Upper lobe of right lung (tissue), 1 donor: ENCODE results near the gene JAZF1. TPM values are rescaled to one million over a fixed set of nuclear protein-coding genes. Genes with fewer than 3 reads are reported as not detected.

ENCODE experiments used
- ATAC-seq: fragments of 200-7000 bp; cut with Tn5 transposase; one replicate; pipeline ENCODE4 v1.9.1; 2020; ENCODE audit warnings: mild to moderate bottlenecking, moderate library complexity
- DNase-seq: peaks from one replicate; pipeline ENCODE4 v3.0.0-alpha.2; 2020
- H3K27ac ChIP-seq: fragments of 200-600 bp; one replicate; pipeline ENCODE4 v1.8.0; 2022
- H3K27me3 ChIP-seq: fragments of 200-600 bp; one replicate; pipeline ENCODE4 v1.8.0; 2022; ENCODE audit warnings: mild to moderate bottlenecking
- H3K36me3 ChIP-seq: fragments of 200-600 bp; one replicate; pipeline ENCODE4 v1.8.0; 2022
- H3K4me1 ChIP-seq: fragments of 200-600 bp; one replicate; pipeline ENCODE4 v1.8.0; 2022
- H3K4me3 ChIP-seq: fragments of 200-600 bp; one replicate; pipeline ENCODE4 v1.8.0; 2022; ENCODE audit warnings: mild to moderate bottlenecking
- H3K9me3 ChIP-seq: fragments of 200-600 bp; one replicate; pipeline ENCODE4 v1.8.0; 2022
- CTCF ChIP-seq: fragments of 200-600 bp; IDR thresholded peaks from one replicate; pipeline ENCODE4 v1.8.0; 2022; ENCODE audit warnings: antibody characterized with exemption
- intact Hi-C: fragments of 100-400 bp; cut with DNase I; formaldehyde crosslinking; loops from one replicate; pipeline ENCODE4 v1.11.0; 2022
- total RNA-seq: library from RNA; stranded (reverse); fragmentation: NEBNext Ultra II Directional; extraction: Animal tissue kit (Norgen Biotek cat#: 25700); gene quantifications from one replicate; pipeline ENCODE4 v1.2.1, GENCODE V29; 2021
- donor health status: DM: no; HTN: yes; CAD: no; lungs with severe emphysema.

Gene JAZF1
- total RNA-seq, 1 donor from 2014 or later, result 20.6 TPM

GRCh38 chr7:28005075-28005846 is 175.3 kb downstream of the JAZF1 start:
- H3K27me3 ChIP-seq, result no peaks in the 10 kb centered on the region
- intact Hi-C loops, result no loop called here
- no peak for DNase-seq
- H3K4me1 ChIP-seq, result no peaks in the 10 kb centered on the region
- ATAC-seq, result no peak
- no peak for TF ChIP-seq CTCF
- no peaks in the 10 kb centered on the region for H3K9me3 ChIP-seq
- no peak overlapping the region for H3K4me3 ChIP-seq
- no peaks in the 10 kb centered on the region for H3K36me3 ChIP-seq
- no peak overlapping the region for H3K27ac ChIP-seq

GRCh38 chr7:28003408-28003807 is 177.2 kb downstream of the JAZF1 start:
- ATAC-seq (no peak), DNase-seq (no peak)
- H3K9me3 ChIP-seq, result no peaks in the 10 kb centered on the region
- H3K36me3 ChIP-seq, result no peaks in the 10 kb centered on the region
- no peak for TF ChIP-seq CTCF
- H3K27ac ChIP-seq, result no peak overlapping the region
- no peak overlapping the region for H3K4me3 ChIP-seq
- no peaks in the 10 kb centered on the region for H3K27me3 ChIP-seq
- H3K4me1 ChIP-seq, result no peaks in the 10 kb centered on the region
- intact Hi-C loops, result no loop called here

- ATAC-seq, result no peak
- no peaks in the 10 kb centered on the region for H3K9me3 ChIP-seq
- no peaks in the 10 kb centered on the region for H3K27me3 ChIP-seq
- H3K36me3 ChIP-seq, result no peaks in the 10 kb centered on the region
- no peak for DNase-seq
- no peaks in the 10 kb centered on the region for H3K4me1 ChIP-seq
- no peak overlapping the region for H3K4me3 ChIP-seq
- no peak for TF ChIP-seq CTCF
- no peak overlapping the region for H3K27ac ChIP-seq
- intact Hi-C loops, result no loop called here
Measured at GRCh38 chr7:28002638-28003037, 178.0 kb downstream of the JAZF1 start.

- Histone ChIP-seq H3K4me3 (no peak overlapping the region), H3K27ac (no peak overlapping the region), H3K4me1 (no peaks in the 10 kb centered on the region), H3K27me3 (no peaks in the 10 kb centered on the region), H3K9me3 (no peaks in the 10 kb centered on the region), H3K36me3 (no peaks in the 10 kb centered on the region)
- no peak for DNase-seq
- intact Hi-C loops, result no loop called here
- ATAC-seq, result no peak
- no peak for TF ChIP-seq CTCF
Measured at GRCh38 chr7:28001896-28002295, 178.7 kb downstream of the JAZF1 start.

DNA sequence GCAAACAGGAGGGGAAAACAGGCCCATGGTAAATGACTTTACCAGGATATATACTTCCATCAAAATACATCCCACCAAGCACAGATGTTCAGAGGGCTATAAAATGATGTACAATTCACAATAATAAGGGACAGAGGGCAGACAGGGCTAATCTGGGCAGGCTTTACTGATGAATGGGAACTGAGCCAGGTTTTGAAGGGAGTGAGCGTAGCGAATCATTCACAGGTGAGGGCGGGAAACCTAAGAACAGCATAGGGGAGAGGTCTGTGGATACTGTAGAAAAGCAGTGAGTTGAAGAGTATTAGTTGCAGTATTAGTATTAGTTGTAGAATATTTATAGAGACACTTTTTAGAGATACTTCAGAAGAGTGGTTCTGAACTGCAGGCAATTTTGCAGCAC is 180.8 kb downstream of the JAZF1 start:
- ATAC-seq, result no peak
- H3K36me3 ChIP-seq, result no peaks in the 10 kb centered on the region
- no peak overlapping the region for H3K4me3 ChIP-seq
- H3K27me3 ChIP-seq, result no peaks in the 10 kb centered on the region
- no peak for DNase-seq
- no peak for TF ChIP-seq CTCF
- no peak overlapping the region for H3K27ac ChIP-seq
- H3K4me1 ChIP-seq, result no peaks in the 10 kb centered on the region
- intact Hi-C loops, result no loop called here
- H3K9me3 ChIP-seq, result no peaks in the 10 kb centered on the region

DNA sequence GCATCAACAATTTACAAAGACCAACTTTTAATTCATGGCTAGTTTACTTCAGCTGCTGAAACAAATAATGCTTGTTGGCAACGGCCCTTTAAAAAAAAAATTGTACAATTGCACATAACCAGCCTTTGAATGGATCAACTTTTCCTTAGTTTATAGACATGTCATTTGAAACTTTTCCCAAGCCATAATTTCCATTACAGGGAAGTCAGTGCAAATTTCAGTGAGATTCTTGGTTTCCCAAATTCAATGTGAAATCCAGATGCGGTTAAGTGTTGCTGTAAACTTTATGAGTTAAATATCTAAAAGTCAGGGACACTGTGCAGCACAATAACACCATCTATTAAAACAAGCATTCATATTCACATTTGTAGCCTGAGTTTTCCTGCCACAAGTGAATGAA is 182.2 kb downstream of the JAZF1 start:
- H3K27me3 ChIP-seq, result no peaks in the 10 kb centered on the region
- TF ChIP-seq CTCF, result no peak
- no peak for DNase-seq

More for the DNA sequence above, 182.2 kb downstream of the JAZF1 start:
- ATAC-seq, result no peak
- intact Hi-C loops, result no loop called here
- no peaks in the 10 kb centered on the region for H3K9me3 ChIP-seq
- no peak overlapping the region for H3K27ac ChIP-seq
- no peaks in the 10 kb centered on the region for H3K4me1 ChIP-seq
- H3K4me3 ChIP-seq, result no peak overlapping the region
- no peaks in the 10 kb centered on the region for H3K36me3 ChIP-seq
